ENCODE measurements around the gene ZBTB7C.

Gene ZBTB7C

DNA sequence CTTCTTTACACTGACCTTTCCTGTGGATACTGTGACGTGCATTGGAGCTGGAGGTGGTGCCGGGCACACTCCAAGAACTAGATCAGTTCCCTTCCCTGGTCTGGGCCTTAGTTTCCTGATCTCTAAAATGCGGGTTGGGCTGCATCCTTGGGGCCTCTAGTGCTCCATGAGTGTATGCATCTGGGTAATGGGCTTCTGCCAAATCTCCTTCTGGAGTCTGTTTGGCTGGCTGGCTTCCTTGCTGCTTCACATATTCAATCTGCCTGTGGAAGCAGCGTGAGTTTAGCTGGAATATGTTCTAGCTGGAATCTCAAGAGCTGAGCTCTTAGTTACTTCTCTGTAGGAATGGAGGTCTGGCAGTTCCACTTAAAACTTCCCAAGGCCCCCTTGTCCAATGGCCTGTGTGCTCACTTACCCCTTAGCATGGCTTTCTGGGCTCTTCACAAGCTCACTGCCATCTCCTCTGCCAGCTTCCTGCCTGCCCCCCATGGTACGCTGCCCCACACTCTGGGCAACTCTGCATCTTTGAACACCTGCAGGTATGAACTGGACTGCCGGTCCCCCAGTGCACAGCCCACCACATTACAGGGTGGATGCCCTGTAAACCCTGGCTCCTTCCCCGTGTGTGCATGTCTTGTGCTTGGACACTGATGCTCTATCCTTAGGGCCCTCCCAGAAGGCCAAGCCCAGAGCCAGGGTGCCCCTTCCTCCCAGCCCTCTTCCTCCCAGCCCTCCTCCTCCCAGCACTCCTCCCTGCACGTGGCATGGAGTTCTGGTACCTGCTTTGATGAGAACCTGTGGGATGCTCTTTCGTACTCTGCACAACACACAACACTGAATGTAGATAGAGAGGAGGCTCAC lies 375.2 kb downstream of the ZBTB7C start:
- TF ChIP-seq, protein P1, sequence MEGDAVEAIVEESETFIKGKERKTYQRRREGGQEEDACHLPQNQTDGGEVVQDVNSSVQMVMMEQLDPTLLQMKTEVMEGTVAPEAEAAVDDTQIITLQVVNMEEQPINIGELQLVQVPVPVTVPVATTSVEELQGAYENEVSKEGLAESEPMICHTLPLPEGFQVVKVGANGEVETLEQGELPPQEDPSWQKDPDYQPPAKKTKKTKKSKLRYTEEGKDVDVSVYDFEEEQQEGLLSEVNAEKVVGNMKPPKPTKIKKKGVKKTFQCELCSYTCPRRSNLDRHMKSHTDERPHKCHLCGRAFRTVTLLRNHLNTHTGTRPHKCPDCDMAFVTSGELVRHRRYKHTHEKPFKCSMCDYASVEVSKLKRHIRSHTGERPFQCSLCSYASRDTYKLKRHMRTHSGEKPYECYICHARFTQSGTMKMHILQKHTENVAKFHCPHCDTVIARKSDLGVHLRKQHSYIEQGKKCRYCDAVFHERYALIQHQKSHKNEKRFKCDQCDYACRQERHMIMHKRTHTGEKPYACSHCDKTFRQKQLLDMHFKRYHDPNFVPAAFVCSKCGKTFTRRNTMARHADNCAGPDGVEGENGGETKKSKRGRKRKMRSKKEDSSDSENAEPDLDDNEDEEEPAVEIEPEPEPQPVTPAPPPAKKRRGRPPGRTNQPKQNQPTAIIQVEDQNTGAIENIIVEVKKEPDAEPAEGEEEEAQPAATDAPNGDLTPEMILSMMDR (IDR thresholded peaks at IDR 0.05; ENCODE audit: low read depth, low read length) = no peak

DNA sequence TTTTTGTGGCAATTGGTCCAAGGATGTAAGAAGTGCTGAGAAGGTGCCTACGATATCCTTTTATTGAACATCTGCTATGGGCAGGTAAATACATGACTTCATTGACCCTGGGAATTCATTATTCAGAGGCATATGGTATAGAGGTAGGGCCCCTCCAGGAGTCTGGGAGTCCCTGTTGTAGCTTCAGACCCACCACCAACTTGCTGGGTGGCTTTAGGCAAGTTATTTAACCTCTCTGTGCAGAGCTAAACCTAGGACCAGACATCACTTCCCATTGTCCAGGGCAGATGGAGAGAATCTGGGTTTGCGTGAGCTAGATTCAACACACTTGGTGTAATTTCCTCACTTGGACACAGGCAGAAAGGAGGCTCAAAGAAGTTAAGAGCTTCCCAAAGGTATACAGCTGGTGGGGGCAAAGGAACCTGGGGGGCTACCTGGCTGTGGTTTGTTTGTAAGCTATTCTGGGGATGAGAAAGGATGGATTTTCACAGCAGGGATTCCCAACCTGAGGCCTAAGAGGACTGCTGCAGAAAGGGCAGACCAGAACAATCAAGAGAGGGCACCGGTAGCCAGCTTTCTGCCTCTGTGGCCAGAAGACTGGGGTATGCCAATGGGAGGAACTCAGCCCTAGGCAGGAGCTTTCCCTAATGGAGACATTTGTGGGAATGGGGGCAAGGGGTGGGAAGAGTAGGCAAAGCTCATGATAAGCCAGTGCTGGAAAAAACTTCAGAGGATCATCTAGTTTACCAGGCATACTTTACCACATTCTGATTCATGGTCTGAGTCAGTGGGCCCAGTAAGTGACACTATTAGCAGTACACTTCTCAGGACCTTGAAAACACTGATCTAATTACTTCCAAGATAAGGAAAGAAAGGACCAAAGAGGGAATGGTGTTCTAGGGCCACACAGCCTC lies 376.1 kb downstream of the ZBTB7C start:
- DNase-seq (ENCODE audit: low read depth, low spot score) = peak; percentile 65
- in situ Hi-C loops (cut with HindIII; ENCODE audit: low sequenced_read_pairs) = no loop called here
- TF ChIP-seq, protein P1 (IDR thresholded peaks at IDR 0.05; ENCODE audit: low read depth, low read length) = no peak
- no peak overlapping the region for H3K4me3 ChIP-seq (ENCODE audit: low read depth, low read length)

More for the DNA sequence above, 375.2 kb downstream of the ZBTB7C start:
- in situ Hi-C loops (cut with HindIII; ENCODE audit: low sequenced_read_pairs) = no loop called here
- no peak for DNase-seq (ENCODE audit: low read depth, low spot score)
- no peak overlapping the region for H3K4me3 ChIP-seq (ENCODE audit: low read depth, low read length)

DNA sequence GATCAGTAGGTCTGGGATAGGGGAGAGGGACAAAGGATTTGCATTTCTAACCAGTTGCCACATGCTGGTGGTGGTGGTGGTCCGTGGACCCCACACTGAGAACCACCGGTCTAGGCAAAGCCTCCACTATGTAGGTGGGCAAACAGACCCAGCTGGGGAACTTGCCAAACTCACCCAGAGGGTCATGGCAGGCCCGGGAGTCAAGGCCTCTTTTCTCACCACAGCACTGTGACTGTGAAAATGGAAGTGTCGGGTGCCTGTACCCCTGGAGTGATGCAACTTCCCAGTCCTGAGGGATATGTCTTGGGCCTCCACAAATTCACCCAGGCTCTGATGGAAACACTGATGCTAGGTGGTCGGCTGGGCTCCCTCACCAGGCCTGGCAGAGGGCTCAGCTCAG lies 377.5 kb downstream of the ZBTB7C start:
- in situ Hi-C loops (cut with HindIII; ENCODE audit: low sequenced_read_pairs) = no loop called here
- TF ChIP-seq, protein P1 (IDR thresholded peaks at IDR 0.05; ENCODE audit: low read depth, low read length) = no peak
- H3K4me3 ChIP-seq (ENCODE audit: low read depth, low read length) = no peak overlapping the region
- DNase-seq (ENCODE audit: low read depth, low spot score) = no peak

DNA sequence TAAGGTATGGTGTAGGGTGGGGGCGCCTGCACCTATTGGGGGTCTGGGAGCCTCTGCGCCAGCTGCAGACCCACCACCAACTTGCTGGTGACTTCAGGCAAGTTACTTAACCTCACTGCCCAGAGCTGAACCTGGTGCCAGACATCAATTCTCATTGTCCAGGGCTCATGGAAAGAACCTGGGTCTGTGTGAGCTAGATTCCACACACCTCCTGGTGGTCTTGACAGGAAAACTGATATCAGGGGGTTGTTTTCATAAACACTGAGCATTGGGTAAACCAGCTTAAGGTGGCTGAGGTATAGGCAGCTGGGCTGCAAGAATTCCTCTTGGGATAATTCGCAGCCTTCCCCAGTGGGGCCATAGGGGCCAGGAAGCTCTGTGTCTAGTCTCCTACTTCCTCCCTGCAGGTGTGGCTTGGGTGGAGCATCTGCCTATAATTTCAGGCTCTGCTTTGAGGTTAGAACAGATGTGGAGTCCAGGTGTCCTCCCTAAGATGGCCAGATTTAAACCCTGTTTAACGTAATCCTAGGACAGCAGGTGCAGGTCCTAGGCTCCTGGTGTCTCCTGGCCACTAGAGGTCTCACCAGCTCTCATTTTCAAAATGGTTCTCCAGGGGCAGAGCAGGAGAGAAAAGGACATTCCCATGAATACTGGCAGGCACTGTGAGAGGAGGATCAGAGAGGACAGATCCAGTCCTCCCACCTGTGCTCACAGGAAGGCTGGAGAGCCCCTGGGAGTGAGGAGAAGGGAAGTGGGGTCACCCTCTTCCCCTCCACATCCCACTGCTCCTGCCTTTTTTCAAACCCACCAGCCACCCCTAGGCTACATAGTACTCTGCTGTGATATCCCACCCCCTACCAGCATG lies 378.3 kb downstream of the ZBTB7C start:
- TF ChIP-seq, protein P1 (IDR thresholded peaks at IDR 0.05; ENCODE audit: low read depth, low read length) = peak; percentile 85
- DNase-seq (ENCODE audit: low read depth, low spot score) = peak; percentile 42
- no peak overlapping the region for H3K4me3 ChIP-seq (ENCODE audit: low read depth, low read length)
- in situ Hi-C loops (cut with HindIII; ENCODE audit: low sequenced_read_pairs) = no loop called here

DNA sequence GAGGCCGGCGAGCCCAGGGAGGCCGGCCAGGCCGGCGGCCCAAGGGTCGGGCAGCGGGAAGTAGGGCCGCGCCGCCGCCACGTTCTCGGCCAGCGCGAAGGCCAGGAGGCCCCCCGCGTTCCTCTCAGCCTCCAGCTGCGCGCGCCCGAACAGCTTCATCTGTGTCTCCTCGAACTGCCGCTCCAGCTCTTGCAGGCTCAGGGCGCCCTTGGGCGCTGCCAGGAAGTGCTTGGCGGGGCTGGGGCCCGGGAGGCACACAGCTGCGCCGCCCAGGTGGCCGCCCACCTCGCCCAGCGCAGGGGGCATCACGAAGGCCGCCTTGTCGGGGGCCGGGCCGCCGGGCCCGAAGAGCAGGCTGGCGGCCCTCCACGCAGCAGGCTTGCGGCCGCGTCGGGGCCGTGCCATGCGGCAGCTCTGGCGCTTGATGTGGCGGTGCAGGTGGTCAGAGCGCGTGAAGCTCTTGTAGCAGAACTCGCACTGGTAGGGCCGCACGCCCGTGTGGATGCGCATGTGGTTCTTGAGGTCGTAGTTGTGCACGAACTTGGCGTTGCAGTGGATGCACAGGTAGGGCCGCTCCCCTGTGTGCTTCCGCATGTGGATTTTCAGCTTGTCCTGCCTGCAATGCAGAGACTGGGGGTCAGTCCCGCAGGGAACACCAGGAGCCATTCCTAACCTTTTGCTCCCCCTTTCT lies 379.7 kb downstream of the ZBTB7C start:
- H3K4me3 ChIP-seq (ENCODE audit: low read depth, low read length) = no peak overlapping the region
- DNase-seq (ENCODE audit: low read depth, low spot score) = no peak
- in situ Hi-C loops (cut with HindIII; ENCODE audit: low sequenced_read_pairs) = no loop called here
- TF ChIP-seq, protein P1 (IDR thresholded peaks at IDR 0.05; ENCODE audit: low read depth, low read length) = no peak
